Loucy (cell line): ENCODE results near the gene PLSCR4.

Experiments
- H2AFZ ChIP-seq: fragments of 200-600 bp; sonication (generic); 2 replicates; pipeline ENCODE4 v1.6.0; 2016; ENCODE audit warnings: antibody characterized with exemption, mild to moderate bottlenecking, low read length, moderate library complexity
- H3F3A ChIP-seq: fragments of 200-600 bp; 2 replicates; pipeline ENCODE4 v1.6.0; 2016; ENCODE audit warnings: antibody characterized with exemption, low read depth, mild to moderate bottlenecking
- H3K27me3 ChIP-seq: fragments of 200-600 bp; sonication (generic); 2 replicates; pipeline ENCODE4 v1.6.1; 2014; ENCODE audit warnings: low read length, mild to moderate bottlenecking; ENCODE audit not compliant: insufficient read depth, poor library complexity, severe bottlenecking
- H3K36me3 ChIP-seq: fragments of 200-600 bp; sonication (generic); 2 replicates; pipeline ENCODE4 v1.6.1; 2016; ENCODE audit warnings: low read length; ENCODE audit not compliant: insufficient read depth
- H3K4me1 ChIP-seq: fragments of 200-600 bp; sonication (generic); 2 replicates; pipeline ENCODE4 v1.5.1; 2014; ENCODE audit warnings: low read length, mild to moderate bottlenecking; ENCODE audit not compliant: insufficient read depth, poor library complexity, severe bottlenecking
- H3K4me2 ChIP-seq: fragments of 200-600 bp; sonication (generic); 2 replicates; pipeline ENCODE4 v1.6.0; 2014; ENCODE audit warnings: antibody characterized with exemption, low read length, low read depth, mild to moderate bottlenecking; ENCODE audit not compliant: poor library complexity, severe bottlenecking
- H3K4me3 ChIP-seq: fragments of 200-600 bp; sonication (generic); 2 replicates; pipeline ENCODE4 v1.5.1; 2014; ENCODE audit warnings: low read length, mild to moderate bottlenecking, mixed read lengths; ENCODE audit not compliant: poor library complexity, severe bottlenecking
- H3K79me2 ChIP-seq: fragments of 200-600 bp; sonication (generic); 2 replicates; pipeline ENCODE4 v1.6.1; 2014; ENCODE audit warnings: low read length; ENCODE audit not compliant: insufficient read depth
- H3K9ac ChIP-seq: fragments of 200-600 bp; sonication (generic); 2 replicates; pipeline ENCODE4 v1.6.0; 2014; ENCODE audit warnings: mild to moderate bottlenecking, low read depth, low read length, moderate library complexity; ENCODE audit not compliant: poor library complexity, severe bottlenecking
- H3K9me2 ChIP-seq: fragments of 200-600 bp; sonication (generic); replicated peaks from 2 replicates; pipeline ENCODE4 v1.6.1; 2016; ENCODE audit warnings: low read depth, low read length, mixed read lengths
- H3K9me3 ChIP-seq: fragments of 200-600 bp; sonication (generic); 2 replicates; pipeline ENCODE4 v1.6.1; 2014; ENCODE audit warnings: mild to moderate bottlenecking, antibody characterized with exemption, low read length, low read depth; ENCODE audit not compliant: insufficient read depth
- H4K20me1 ChIP-seq: fragments of 200-600 bp; sonication (generic); 2 replicates; pipeline ENCODE4 v1.6.0; 2014; ENCODE audit warnings: antibody characterized with exemption, low read length, mild to moderate bottlenecking; ENCODE audit not compliant: insufficient read depth, poor library complexity, severe bottlenecking
- EZH2phosphoT487 ChIP-seq: fragments of 200-600 bp; IDR thresholded peaks from 2 replicates; pipeline ENCODE4 v1.6.1; 2018; ENCODE audit warnings: antibody characterized with exemption, mild to moderate bottlenecking, moderate library complexity, borderline replicate concordance
- TF ChIP-seq, protein P1 (sequence below): fragments of 200-600 bp; sonication (generic); conservative IDR thresholded peaks from 2 replicates; pipeline ENCODE4 v1.5.1; 2014; ENCODE audit warnings: mild to moderate bottlenecking, antibody characterized with exemption, low read length

The PLSCR4 gene

DNA sequence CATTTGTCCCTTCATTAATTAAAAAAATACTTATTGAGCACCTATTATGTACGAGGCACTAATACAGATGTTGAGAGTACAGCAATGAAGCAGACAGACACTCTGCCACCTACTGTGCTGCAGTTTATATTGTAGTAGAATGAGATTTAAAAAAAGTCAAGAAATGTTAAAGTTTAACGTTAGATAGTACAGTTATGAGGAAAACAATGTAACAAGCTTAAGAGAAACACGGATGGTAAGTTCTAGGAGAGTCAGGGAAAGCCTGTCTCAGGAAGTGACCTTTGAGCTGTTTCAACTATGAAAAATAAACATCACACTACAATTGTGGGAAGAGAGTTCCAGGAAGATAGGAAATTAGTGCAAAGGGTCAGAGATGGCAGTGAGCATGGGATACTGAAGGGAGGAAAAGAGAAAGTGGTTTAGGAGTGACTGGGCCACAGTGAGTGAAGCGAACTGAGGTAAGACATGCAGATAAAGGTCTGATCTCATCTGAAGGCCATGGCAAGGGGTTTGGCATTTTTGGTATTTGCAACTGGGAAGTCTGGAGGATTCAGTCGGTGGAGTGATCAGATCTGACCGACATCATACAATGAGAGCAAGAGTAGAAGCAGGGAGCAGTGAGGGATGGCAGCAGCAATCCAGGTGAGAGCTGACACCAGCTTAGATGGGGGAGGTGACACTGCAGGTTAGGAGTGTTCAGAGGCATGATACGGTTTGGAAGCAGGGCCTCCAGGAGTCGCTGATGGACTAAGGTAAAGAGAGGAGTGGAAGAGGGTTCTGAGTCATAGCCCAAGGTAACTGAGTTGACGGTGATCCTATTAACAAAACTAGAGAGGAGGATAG, 28.5 kb downstream of the PLSCR4 start:
- no peaks in the 10 kb centered on the region for H3F3A ChIP-seq
- no peaks in the 10 kb centered on the region for H3K36me3 ChIP-seq
- H3K9me3 ChIP-seq = no peaks in the 10 kb centered on the region
- no peak overlapping the region for H2AFZ ChIP-seq
- H3K4me1 ChIP-seq = no peaks in the 10 kb centered on the region
- H3K27me3 ChIP-seq = no peaks in the 10 kb centered on the region
- no peak overlapping the region for H3K9ac ChIP-seq
- no peak overlapping the region for H3K4me3 ChIP-seq
- H3K4me2 ChIP-seq = no peak overlapping the region
- H3K9me2 ChIP-seq = no peaks in the 10 kb centered on the region
- no peaks in the 10 kb centered on the region for H4K20me1 ChIP-seq
- TF ChIP-seq, protein P1, sequence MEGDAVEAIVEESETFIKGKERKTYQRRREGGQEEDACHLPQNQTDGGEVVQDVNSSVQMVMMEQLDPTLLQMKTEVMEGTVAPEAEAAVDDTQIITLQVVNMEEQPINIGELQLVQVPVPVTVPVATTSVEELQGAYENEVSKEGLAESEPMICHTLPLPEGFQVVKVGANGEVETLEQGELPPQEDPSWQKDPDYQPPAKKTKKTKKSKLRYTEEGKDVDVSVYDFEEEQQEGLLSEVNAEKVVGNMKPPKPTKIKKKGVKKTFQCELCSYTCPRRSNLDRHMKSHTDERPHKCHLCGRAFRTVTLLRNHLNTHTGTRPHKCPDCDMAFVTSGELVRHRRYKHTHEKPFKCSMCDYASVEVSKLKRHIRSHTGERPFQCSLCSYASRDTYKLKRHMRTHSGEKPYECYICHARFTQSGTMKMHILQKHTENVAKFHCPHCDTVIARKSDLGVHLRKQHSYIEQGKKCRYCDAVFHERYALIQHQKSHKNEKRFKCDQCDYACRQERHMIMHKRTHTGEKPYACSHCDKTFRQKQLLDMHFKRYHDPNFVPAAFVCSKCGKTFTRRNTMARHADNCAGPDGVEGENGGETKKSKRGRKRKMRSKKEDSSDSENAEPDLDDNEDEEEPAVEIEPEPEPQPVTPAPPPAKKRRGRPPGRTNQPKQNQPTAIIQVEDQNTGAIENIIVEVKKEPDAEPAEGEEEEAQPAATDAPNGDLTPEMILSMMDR = no peak
- TF ChIP-seq EZH2phosphoT487 = no peak
- H3K79me2 ChIP-seq = no peaks in the 10 kb centered on the region

GRCh38 chr3:146221276-146221675, 29.6 kb downstream of the PLSCR4 start:
- H3K4me3 ChIP-seq = no peak overlapping the region
- no peaks in the 10 kb centered on the region for H3K9me2 ChIP-seq
- no peaks in the 10 kb centered on the region for H3K27me3 ChIP-seq
- no peak overlapping the region for H3K4me2 ChIP-seq
- H3K9me3 ChIP-seq = no peaks in the 10 kb centered on the region
- H3F3A ChIP-seq = no peaks in the 10 kb centered on the region
- no peak overlapping the region for H2AFZ ChIP-seq
- TF ChIP-seq, protein P1 = no peak
- no peak for TF ChIP-seq EZH2phosphoT487
- H3K9ac ChIP-seq = no peak overlapping the region
- no peaks in the 10 kb centered on the region for H3K4me1 ChIP-seq
- H4K20me1 ChIP-seq = no peaks in the 10 kb centered on the region
- no peaks in the 10 kb centered on the region for H3K36me3 ChIP-seq
- no peaks in the 10 kb centered on the region for H3K79me2 ChIP-seq

- Histone ChIP-seq H3K4me3 (no peak overlapping the region), H3F3A (no peaks in the 10 kb centered on the region), H3K4me2 (no peak overlapping the region), H3K79me2 (no peaks in the 10 kb centered on the region), H3K4me1 (no peaks in the 10 kb centered on the region), H2AFZ (no peak overlapping the region), H3K36me3 (no peaks in the 10 kb centered on the region), H3K9ac (no peak overlapping the region), H4K20me1 (no peaks in the 10 kb centered on the region), H3K27me3 (no peaks in the 10 kb centered on the region), H3K9me2 (no peaks in the 10 kb centered on the region), H3K9me3 (no peaks in the 10 kb centered on the region)
- TF ChIP-seq, protein P1 = peak; percentile 80
- TF ChIP-seq EZH2phosphoT487 = no peak
These were observed 31.7 kb downstream of the PLSCR4 start for GRCh38 chr3:146218880-146219866.
